Measurements from ENCODE around the gene CIPC.

DNA sequence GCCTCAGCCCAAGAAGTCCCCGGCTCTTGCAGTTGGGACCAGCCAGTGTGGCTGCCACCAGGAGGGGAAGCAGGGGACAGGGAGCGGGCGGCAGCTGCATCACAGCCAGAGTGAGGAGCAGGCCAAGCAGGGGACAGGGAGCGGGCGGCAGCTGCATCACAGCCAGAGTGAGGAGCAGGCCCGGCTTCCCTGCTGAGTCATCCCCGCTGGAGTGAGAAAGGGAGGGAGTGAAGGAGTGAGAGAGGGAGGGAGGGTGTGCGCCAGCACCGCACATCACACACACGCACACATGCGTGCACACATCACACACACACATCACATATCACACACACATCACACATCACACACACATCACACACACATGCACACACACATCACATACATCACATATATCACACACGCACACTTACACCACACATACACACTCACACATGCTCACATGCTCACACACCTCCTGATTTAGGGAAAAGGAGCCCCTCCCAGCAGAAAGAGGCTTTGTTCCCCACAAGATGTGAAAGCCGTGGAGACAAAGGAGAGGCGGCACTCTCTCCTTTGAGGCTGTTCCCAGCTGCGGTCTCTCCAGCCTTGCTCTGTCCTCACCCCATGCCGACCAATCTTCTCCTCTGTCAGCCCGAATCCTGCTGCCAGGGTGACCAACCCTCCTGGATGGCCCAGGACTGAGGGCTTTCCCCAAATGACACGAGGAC lies 60.3 kb downstream of the CIPC start:
- TF ChIP-seq, protein P1, sequence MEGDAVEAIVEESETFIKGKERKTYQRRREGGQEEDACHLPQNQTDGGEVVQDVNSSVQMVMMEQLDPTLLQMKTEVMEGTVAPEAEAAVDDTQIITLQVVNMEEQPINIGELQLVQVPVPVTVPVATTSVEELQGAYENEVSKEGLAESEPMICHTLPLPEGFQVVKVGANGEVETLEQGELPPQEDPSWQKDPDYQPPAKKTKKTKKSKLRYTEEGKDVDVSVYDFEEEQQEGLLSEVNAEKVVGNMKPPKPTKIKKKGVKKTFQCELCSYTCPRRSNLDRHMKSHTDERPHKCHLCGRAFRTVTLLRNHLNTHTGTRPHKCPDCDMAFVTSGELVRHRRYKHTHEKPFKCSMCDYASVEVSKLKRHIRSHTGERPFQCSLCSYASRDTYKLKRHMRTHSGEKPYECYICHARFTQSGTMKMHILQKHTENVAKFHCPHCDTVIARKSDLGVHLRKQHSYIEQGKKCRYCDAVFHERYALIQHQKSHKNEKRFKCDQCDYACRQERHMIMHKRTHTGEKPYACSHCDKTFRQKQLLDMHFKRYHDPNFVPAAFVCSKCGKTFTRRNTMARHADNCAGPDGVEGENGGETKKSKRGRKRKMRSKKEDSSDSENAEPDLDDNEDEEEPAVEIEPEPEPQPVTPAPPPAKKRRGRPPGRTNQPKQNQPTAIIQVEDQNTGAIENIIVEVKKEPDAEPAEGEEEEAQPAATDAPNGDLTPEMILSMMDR (IDR thresholded peaks at IDR 0.05; ENCODE audit: borderline replicate concordance, extremely low read depth, low read length, poor library complexity, severe bottlenecking): no peak
- TF ChIP-seq EZH2 (IDR thresholded peaks at IDR 0.05; ENCODE audit: borderline replicate concordance, low read depth, low read length, severe bottlenecking): no peak
